HepG2 (cell line): ENCODE results near the gene HOXD4. TPM values are rescaled to one million over a fixed set of nuclear protein-coding genes. Genes with fewer than 3 reads are reported as not detected.
A peak's percentile ranks its signal among the peaks of the same experiment; 100 is the strongest.

Experiments used
- ATAC-seq: fragments of 200-7000 bp; cut with Tn5 transposase; 3 replicates; pipeline ENCODE4 v1.9.1; 2020; ENCODE audit warnings: mild to moderate bottlenecking, moderate library complexity
- BruUV-seq: library from RNA; stranded (reverse); fragments of 400-500 nt; replicated peaks from 2 replicates; lab custom pipeline; 2021; lab: Mats Ljungman, UMichigan
- CTCF ChIA-PET: fragments of 300-600 bp; formaldehyde crosslinking; extraction: SDS; loops from one replicate; lab custom pipeline; 2021; ENCODE audit warnings: low total read pairs, inconsistent platforms, low intra/inter-chr PET ratio; lab: Yijun Ruan, JAX
- POLR2A ChIA-PET: fragments of 350-600 bp; sonication (Branson Sonifier 250); formaldehyde crosslinking; loops from one replicate; lab custom pipeline; 2020; ENCODE audit warnings: antibody characterized with exemption, inconsistent platforms; lab: Yijun Ruan, JAX
- DNase-seq: peaks from one replicate; pipeline ENCODE4 v3.0.0-alpha.2; 2015; ENCODE audit warnings: low spot score
- FAIRE-seq: peaks from 3 replicates; lab custom pipeline; 2011; peaks lifted over from hg19 to GRCh38; lab: Jason Lieb, UNC
- H2AFZ ChIP-seq: one replicate; pipeline ENCODE4 v1.6.1; 2011; ENCODE audit warnings: low read length, inconsistent platforms
- H3K27ac ChIP-seq: fragments of 300-600 bp; 3 replicates; pipeline ENCODE4 v1.8.0; 2011; ENCODE audit warnings: mixed run types, mild to moderate bottlenecking, mixed read lengths, low read length, inconsistent platforms; ENCODE audit not compliant: insufficient read depth; ENCODE audit errors: extremely low read length
- H3K27me3 ChIP-seq, 2 experiments: fragments of 200-600 bp in 1 of 2; 2 replicates in 1 of 2; 3 replicates in 1 of 2; pipeline versions ENCODE4 v1.6.0 to v1.8.0; 2011; ENCODE audit warnings: low read length in 2 of 2, mild to moderate bottlenecking in 2 of 2, moderate library complexity in 2 of 2, inconsistent platforms in 1 of 2; ENCODE audit not compliant: insufficient read depth in 2 of 2, control insufficient read depth in 1 of 2
- H3K36me3 ChIP-seq, 2 experiments: fragments of 200-600 bp in 1 of 2; replicated peaks in 1 of 2; 2 replicates in 1 of 2; 3 replicates in 1 of 2; pipeline versions ENCODE4 v1.5.1 to v1.8.0; 2011; ENCODE audit warnings: low read length in 2 of 2, inconsistent platforms in 1 of 2; ENCODE audit not compliant: insufficient read depth in 2 of 2, control insufficient read depth in 1 of 2
- H3K4me1 ChIP-seq: 2 replicates; pipeline ENCODE4 v1.5.1; 2012; ENCODE audit warnings: low read length, inconsistent platforms; ENCODE audit not compliant: insufficient read depth
- H3K4me2 ChIP-seq: 2 replicates; pipeline ENCODE4 v1.6.0; 2011; ENCODE audit warnings: low read depth, low read length, inconsistent platforms
- H3K4me3 ChIP-seq, 3 experiments: fragments of 200-600 bp in 1 of 3; sonication (generic), shearing (Covaris generic) in 1 of 3; replicated peaks in 1 of 3; 2 replicates each; pipeline ENCODE4 v1.5.1; 2011 to 2016; ENCODE audit warnings: low read length in 3 of 3, inconsistent platforms in 2 of 3, low read depth in 2 of 3, mild to moderate bottlenecking in 2 of 3, control low read depth in 1 of 3, mixed read lengths in 1 of 3; ENCODE audit not compliant: insufficient read depth in 1 of 3
- H3K79me2 ChIP-seq: one replicate; pipeline ENCODE4 v1.6.1; 2011; ENCODE audit warnings: low read length, inconsistent platforms; ENCODE audit not compliant: insufficient read depth
- H3K9ac ChIP-seq: 2 replicates; pipeline ENCODE4 v1.6.0; 2011; ENCODE audit warnings: mild to moderate bottlenecking, low read depth, low read length, inconsistent platforms; ENCODE audit not compliant: insufficient read depth
- H3K9me3 ChIP-seq: 2 replicates; pipeline ENCODE4 v1.5.1; 2012; ENCODE audit warnings: mild to moderate bottlenecking, low read length
- H4K20me1 ChIP-seq: 2 replicates; pipeline ENCODE4 v1.6.0; 2011; ENCODE audit warnings: inconsistent platforms, mild to moderate bottlenecking, low read length, moderate library complexity; ENCODE audit not compliant: insufficient read depth
- ETS1 ChIP-seq: sonication (generic); formaldehyde crosslinking; IDR thresholded peaks from 2 replicates; pipeline ENCODE4 v1.4.0; 2020; ENCODE audit warnings: missing genetic modification reagents
- HIVEP1 ChIP-seq: sonication (generic); formaldehyde crosslinking; IDR thresholded peaks from 2 replicates; pipeline ENCODE4 v1.4.0; 2020; ENCODE audit warnings: mild to moderate bottlenecking, missing genetic modification reagents
- JDP2 ChIP-seq: sonication (generic); formaldehyde crosslinking; IDR thresholded peaks from 2 replicates; pipeline ENCODE4 v1.8.1; 2022; ENCODE audit warnings: missing genetic modification reagents, borderline replicate concordance
- KDM5A ChIP-seq: fragments of 200-600 bp; sonication (generic); IDR thresholded peaks from 2 replicates; pipeline ENCODE4 v1.7.0; 2018; ENCODE audit warnings: antibody characterized with exemption, mild to moderate bottlenecking, low read length, borderline replicate concordance
- KLF15 ChIP-seq: sonication (generic); formaldehyde crosslinking; IDR thresholded peaks from 2 replicates; pipeline ENCODE4 v1.8.1; 2023; ENCODE audit warnings: borderline replicate concordance, mild to moderate bottlenecking, inconsistent platforms, missing genetic modification reagents, mixed read lengths
- MTERF4 ChIP-seq: sonication (generic); formaldehyde crosslinking; IDR thresholded peaks from 2 replicates; pipeline ENCODE4 v1.8.0; 2023; ENCODE audit warnings: mild to moderate bottlenecking, missing genetic modification reagents
- NBN ChIP-seq: fragments of 450-650 bp; conservative IDR thresholded peaks from 2 replicates; pipeline ENCODE4 v1.6.1; 2017
- NFIB ChIP-seq: sonication (generic); formaldehyde crosslinking; IDR thresholded peaks from 2 replicates; pipeline ENCODE4 v1.9.0; 2021; ENCODE audit warnings: missing genetic modification reagents, mild to moderate bottlenecking, borderline replicate concordance
- NFYB ChIP-seq: sonication (generic); formaldehyde crosslinking; IDR thresholded peaks from 2 replicates; pipeline ENCODE4 v1.4.0; 2020; ENCODE audit warnings: missing genetic modification reagents
- NONO ChIP-seq, 2 experiments: fragments of 450-650 bp in 1 of 2; sonication (generic) in 1 of 2; formaldehyde crosslinking in 1 of 2; IDR thresholded peaks in 1 of 2; conservative IDR thresholded peaks in 1 of 2; 2 replicates each; pipeline versions ENCODE4 v1.6.1 to v1.8.0; 2017 to 2022; ENCODE audit warnings: mild to moderate bottlenecking in 1 of 2, missing genetic modification reagents in 1 of 2, moderate library complexity in 1 of 2
- NR2F6 ChIP-seq, 2 experiments: IDR thresholded peaks; 2 replicates each; pipeline ENCODE4 v1.6.1; 2016; ENCODE audit warnings: antibody characterized with exemption in 1 of 2, mild to moderate bottlenecking in 1 of 2
- PHF5A ChIP-seq: IDR thresholded peaks from one replicate; pipeline ENCODE4 v1.6.1; 2018; ENCODE audit warnings: low read depth, missing genetic modification reagents; ENCODE audit not compliant: unreplicated experiment
- ZNF256 ChIP-seq: sonication (generic); formaldehyde crosslinking; conservative IDR thresholded peaks from 2 replicates; pipeline ENCODE4 v1.4.0; 2020; ENCODE audit warnings: missing genetic modification reagents
- ZNF460 ChIP-seq: sonication (generic); formaldehyde crosslinking; IDR thresholded peaks from 2 replicates; pipeline ENCODE4 v1.5.1; 2020; ENCODE audit warnings: missing genetic modification reagents, mild to moderate bottlenecking, borderline replicate concordance
- ZNF503 ChIP-seq: sonication (generic); formaldehyde crosslinking; IDR thresholded peaks from 2 replicates; pipeline ENCODE4 v1.4.0; 2020; ENCODE audit warnings: missing genetic modification reagents
- ZNF510 ChIP-seq: sonication (generic); formaldehyde crosslinking; IDR thresholded peaks from 2 replicates; pipeline ENCODE4 v1.4.0; 2020; ENCODE audit warnings: low read depth, mild to moderate bottlenecking, missing genetic modification reagents
- ZNF567 ChIP-seq: sonication (generic); formaldehyde crosslinking; IDR thresholded peaks from 2 replicates; pipeline ENCODE4 v1.8.1; 2023; ENCODE audit warnings: mild to moderate bottlenecking, missing genetic modification reagents, borderline replicate concordance
- ZNF784 ChIP-seq: sonication (generic); formaldehyde crosslinking; IDR thresholded peaks from 2 replicates; pipeline ENCODE4 v1.5.1; 2020; ENCODE audit warnings: missing genetic modification reagents, mild to moderate bottlenecking, borderline replicate concordance
- ZSCAN22 ChIP-seq: sonication (generic); formaldehyde crosslinking; IDR thresholded peaks from 2 replicates; pipeline ENCODE4 v1.4.0; 2020; ENCODE audit warnings: mild to moderate bottlenecking, missing genetic modification reagents
- WGBS: methylation state at CpG from one replicate; pipeline ENCODE4 v1.1.6; 2017; ENCODE audit warnings: low lambda C conversion rate; 5-methylcytosine and 5-hydroxymethylcytosine counted together
- in situ Hi-C: cut with HindIII; loops from 2 replicates; pipeline ENCODE4 v1.10.0; 2017; ENCODE audit warnings: low pct_unique_long_range_greater_than_20kb; ENCODE audit not compliant: extremely low pct_ligation_motif_present
- intact Hi-C: fragments of 100-400 bp; cut with micrococcal nuclease; formaldehyde crosslinking; loops from one replicate; pipeline ENCODE4 v1.10.0; 2022; ENCODE audit not compliant: unreplicated experiment
- polyA plus RNA-seq, 8 experiments: library from polyadenylated mRNA; depleted of rRNA in 3 of 8; stranded (reverse) in 7 of 8; unstranded in 1 of 8; fragments of >200 nt; fragmentation: Illumina TruSeq in 4 of 8; extraction: Trizol in 4 of 8; gene quantifications; 2 replicates each; pipeline versions ENCODE4 v1.2.1 to v1.2.3, GENCODE V29; 2011 to 2016; ENCODE audit warnings: low read depth in 4 of 8, missing spikeins in 1 of 8, mixed read lengths in 1 of 8; ENCODE audit not compliant: insufficient read depth in 1 of 8
- total RNA-seq, 5 experiments: library from RNA; depleted of rRNA; stranded (reverse); fragments of >200 nt; fragmentation: Illumina TruSeq; extraction: Trizol; gene quantifications; 2 replicates each; pipeline ENCODE4 v1.2.3, GENCODE V29; 2016; ENCODE audit warnings: low read depth in 1 of 5

The HOXD4 gene
- total and polyA plus RNA-seq, 2 of the 13 experiments (the other 11 are each of a cell fraction or from before 2014, with no cell fraction given), result not detected

GRCh38 chr2:176124947-176125771 is 26.2 kb upstream of the HOXD4 start:
- Histone ChIP-seq H3K4me1 (no peaks in the 10 kb centered on the region), H3K4me2 (no peak overlapping the region), H3K36me3 (no peaks in the 10 kb centered on the region), H3K4me3 (no peak overlapping the region), H4K20me1 (no peaks in the 10 kb centered on the region; the same call in 1 of the 2 replicates), H2AFZ (no peak overlapping the region), H3K9ac (no peak overlapping the region), H3K79me2 (no peaks in the 10 kb centered on the region), H3K9me3 (no peaks in the 10 kb centered on the region), H3K27ac (no peak overlapping the region), H3K27me3 (peaks cover 18 to 86% of the 10 kb centered on the region in 2 experiments)
- in situ Hi-C loops, result loop anchor here (5.0 kb wide), 4 partner anchors 427 to 1022 kb away; no protein-coding TSS in a partner anchor
- ChIA-PET CTCF (no interaction called here), POLR2A (no interaction called here)
- ATAC-seq, result peak; percentile 26
- no peak for DNase-seq
- 0% methylated on average over 9 of the region's 9 CpGs for WGBS
- TF ChIP-seq ZNF510 (no peak), NFIB (no peak), ETS1 (CRISPR knock-in tag) (no peak), ZNF567 (no peak), PHF5A (CRISPR knock-in tag) (no peak), ZNF256 (CRISPR knock-in tag) (no peak), ZSCAN22 (CRISPR knock-in tag) (no peak), MTERF4 (CRISPR knock-in tag) (no peak), KLF15 (no peak), KDM5A (no peak), NFYB (CRISPR knock-in tag) (no peak), JDP2 (no peak), ZNF784 (CRISPR knock-in tag) (no peak), NONO (IDR thresholded peaks at IDR 0.05) (no peak), NONO (CRISPR knock-in tag; conservative IDR thresholded peaks at IDR 0.05) (no peak), NBN (no peak), ZNF503 (CRISPR knock-in tag) (no peak), HIVEP1 (CRISPR knock-in tag) (no peak), ZNF460 (CRISPR knock-in tag) (no peak), NR2F6 (IDR thresholded peaks at IDR 0.05) (no peak), NR2F6 (CRISPR knock-in tag; IDR thresholded peaks at IDR 0.05) (no peak)
- TF ChIP-seq, all 625 proteins: peak for 0
- no TSS peak for BruUV-seq
- no peak for FAIRE-seq
- intact Hi-C loops, result no loop called here
